SK-N-MC (cell line): ENCODE data around the gene HYOU1.

Experiments
- EZH2 ChIP-seq: fragments of 200-600 bp; sonication (generic); IDR thresholded peaks from one replicate; pipeline ENCODE4 v1.6.1; 2017; ENCODE audit warnings: antibody characterized with exemption
- POLR2AphosphoS5 ChIP-seq: IDR thresholded peaks from 2 replicates; pipeline ENCODE4 v1.6.1; 2012; ENCODE audit warnings: mild to moderate bottlenecking, low read depth, low read length, borderline replicate concordance

DNA sequence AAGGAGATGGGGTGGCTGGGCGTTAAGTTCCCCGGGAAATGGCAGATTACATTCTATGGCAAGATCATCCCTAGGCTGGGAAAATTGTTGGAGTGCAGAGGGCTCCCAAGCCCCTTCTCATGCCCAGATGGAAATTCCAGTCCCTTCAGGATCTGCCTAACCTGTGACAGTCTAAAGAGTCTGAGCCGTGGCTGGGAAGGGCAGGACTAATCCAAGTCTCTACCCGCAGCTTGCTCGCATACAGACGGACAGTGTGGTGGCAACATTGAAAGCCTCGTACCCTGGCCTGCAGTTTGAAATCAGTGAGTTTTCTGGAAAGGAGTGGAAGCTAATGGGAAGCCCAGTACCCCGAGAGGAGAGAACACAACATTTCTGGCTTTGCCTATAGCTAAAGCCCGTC lies 31.4 kb upstream of the HYOU1 start:
- no peak for TF ChIP-seq EZH2
- no peak for TF ChIP-seq POLR2AphosphoS5
